Spleen (tissue), 11 donors: ENCODE measurements around the gene DMAC2. TPM values are rescaled to one million over a fixed set of nuclear protein-coding genes. Genes with fewer than 3 reads are reported as not detected.

Experiments used
- DNase-seq: peaks from one replicate; pipeline ENCODE4 v3.0.0-alpha.2; 2020
- H3K27ac ChIP-seq, 8 donors: fragments of 200-600 bp; sonication (generic) in 7 of 8; 1 replicate in 4 of 8; 2 replicates in 4 of 8; pipeline versions ENCODE4 v1.5.0 to v1.8.0; 2016 to 2021; ENCODE audit warnings: inconsistent platforms in 4 of 8, mild to moderate bottlenecking in 4 of 8, moderate library complexity in 1 of 8
- H3K27me3 ChIP-seq, 7 donors: fragments of 200-600 bp; sonication (generic) in 6 of 7; replicated peaks in 1 of 7; 1 replicate in 4 of 7; 2 replicates in 3 of 7; pipeline versions ENCODE4 v1.5.0 to v1.8.0; 2016 to 2021; ENCODE audit warnings: inconsistent platforms in 3 of 7, mild to moderate bottlenecking in 1 of 7
- H3K36me3 ChIP-seq, 6 donors: fragments of 200-600 bp; sonication (generic) in 5 of 6; 1 replicate in 4 of 6; 2 replicates in 2 of 6; pipeline versions ENCODE4 v1.5.0 to v1.8.0; 2016 to 2021; ENCODE audit warnings: inconsistent platforms in 2 of 6
- H3K4me1 ChIP-seq, 6 donors: fragments of 200-600 bp; sonication (generic) in 5 of 6; 1 replicate in 3 of 6; 2 replicates in 3 of 6; pipeline versions ENCODE4 v1.5.0 to v1.8.0; 2016 to 2021; ENCODE audit warnings: inconsistent platforms in 3 of 6
- H3K4me3 ChIP-seq, 8 donors: fragments of 200-600 bp; sonication (generic) in 7 of 8; 1 replicate in 4 of 8; 2 replicates in 4 of 8; pipeline versions ENCODE4 v1.5.0 to v1.8.0; 2016 to 2021; ENCODE audit warnings: inconsistent platforms in 4 of 8, mild to moderate bottlenecking in 4 of 8, moderate library complexity in 2 of 8
- H3K9me3 ChIP-seq, 8 donors: fragments of 200-600 bp; sonication (generic) in 7 of 8; 1 replicate in 4 of 8; 2 replicates in 4 of 8; pipeline versions ENCODE4 v1.5.0 to v1.8.0; 2016 to 2021; ENCODE audit warnings: inconsistent platforms in 4 of 8
- POLR2A ChIP-seq, 3 donors: fragments of 450-650 bp; IDR thresholded peaks; one replicate each; pipeline ENCODE4 v1.5.1; 2017; ENCODE audit warnings: antibody characterized with exemption in 3 of 3, mild to moderate bottlenecking in 1 of 3
- POLR2AphosphoS5 ChIP-seq, 3 donors: sonication (generic); formaldehyde crosslinking; IDR thresholded peaks; one replicate each; pipeline ENCODE4 v1.5.1; 2017; ENCODE audit warnings: antibody characterized with exemption in 3 of 3
- WGBS, 5 donors: extraction: QIAGEN DNeasy Blood & Tissue Kit in 3 of 5; methylation state at CpG; one replicate each; pipeline versions ENCODE4 v1.1.5 to v1.1.7; 2013 to 2018; 5-methylcytosine and 5-hydroxymethylcytosine counted together
- intact Hi-C: fragments of 100-400 bp; cut with DNase I; formaldehyde crosslinking; loops from one replicate; pipeline ENCODE4 v1.15.0; 2023; ENCODE audit warnings: low total_unique reads
- polyA plus RNA-seq, 3 donors: library from polyadenylated mRNA; stranded (reverse); fragments of 200-250 nt; gene quantifications; one replicate each; pipeline ENCODE4 v1.2.1, GENCODE V29; 2013
- total RNA-seq, 7 donors: library from RNA; depleted of rRNA in 3 of 7; stranded (reverse); fragments of >200 nt in 3 of 7; fragmentation: NEBNext Ultra II Directional in 4 of 7; extraction: Animal tissue kit (Norgen Biotek cat#: 25700) in 4 of 7; gene quantifications; one replicate each; pipeline versions ENCODE4 v1.1.0 to v1.2.1, GENCODE V29; 2016 to 2021
- TF ChIP-seq, protein P1 (sequence below), 11 experiments: fragments of 200-600 bp in 7 of 11; fragments of 450-650 bp in 4 of 11; sonication (generic) in 4 of 11; IDR thresholded peaks in 8 of 11; conservative IDR thresholded peaks in 3 of 11; 1 replicate in 7 of 11; 2 replicates in 4 of 11; pipeline versions ENCODE4 v1.4.0 to v1.8.0; 2016 to 2021; ENCODE audit warnings: antibody characterized with exemption in 11 of 11, inconsistent platforms in 4 of 11, mild to moderate bottlenecking in 1 of 11
- donor health status: healthy with polysubstance abuse.
- donor health status: DM: no; HTN: no; CAD: no; lungs with moderate emphysema.
- donor health status: DM: no; HTN: no; CAD: no.
- donor health status: Bipolar disorder and iron deficiency.
- donor health status: healthy.
- donor health status: DM: no; HTN: no; CAD: no.
- donor health status: DM: yes; HTN: yes; CAD: no.

DMAC2 gene
- total and polyA plus RNA-seq, 10 donors, result 19.2 to 36.5 (median 30.1) TPM

DNA sequence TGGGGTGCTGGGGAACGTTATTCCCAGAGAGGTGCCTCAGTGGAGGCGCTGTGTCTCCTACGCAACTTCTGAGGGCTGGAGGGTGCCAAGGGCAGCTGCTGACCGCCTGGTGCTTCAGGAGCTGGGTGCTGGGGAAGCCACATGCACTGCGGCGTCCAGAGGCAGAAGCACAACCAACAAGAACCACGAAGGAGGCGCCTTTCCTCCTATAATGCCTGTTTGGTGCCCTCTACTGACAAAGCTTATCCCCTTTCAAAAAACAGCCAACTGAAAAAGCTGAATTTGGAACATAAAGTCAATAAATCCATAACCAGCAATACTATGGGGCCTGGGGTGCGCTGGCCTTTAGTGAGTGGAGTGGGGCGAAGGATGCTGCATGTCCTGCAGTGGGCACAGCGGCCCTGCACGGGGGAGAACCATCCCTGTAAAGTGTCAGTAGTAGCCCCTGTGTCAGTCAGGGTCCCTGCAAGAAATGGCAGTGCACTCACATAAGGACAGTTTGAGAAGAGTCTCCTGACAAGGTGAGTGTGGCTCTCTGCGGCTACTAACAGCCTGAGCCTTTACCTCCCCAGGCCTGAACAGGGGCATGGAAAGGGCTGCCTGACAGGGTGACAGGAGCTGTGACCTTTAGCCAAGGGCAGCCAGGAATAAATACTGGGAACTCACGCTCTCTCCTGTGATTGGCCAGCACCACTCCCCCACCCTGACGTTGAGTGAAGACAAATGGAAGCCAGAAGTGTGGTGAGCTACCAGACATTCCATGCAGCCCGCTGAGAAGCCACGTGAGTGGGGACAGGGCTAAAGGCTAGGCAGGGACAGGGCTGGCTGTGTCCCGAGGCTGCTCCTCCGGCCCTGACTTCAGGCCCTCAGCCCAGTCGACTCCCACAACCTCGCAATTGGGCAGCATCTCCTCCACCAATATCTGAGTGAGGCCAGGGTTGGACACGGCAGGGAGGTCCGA is 8.0 kb downstream of the DMAC2 start:
- H3K36me3 ChIP-seq, result peaks cover 0 to 69% (median 31%) of the 10 kb centered on the region in 6 donors
- peak overlapping the region in 2 of 8 donors; percentile 24 to 43 for H3K27ac ChIP-seq
- no peaks in the 10 kb centered on the region for H3K27me3 ChIP-seq
- H3K4me3 ChIP-seq, result no peak overlapping the region
- no peak for DNase-seq
- intact Hi-C loops, result no loop called here
- H3K4me1 ChIP-seq, result peaks cover 15 to 46% (median 27%) of the 10 kb centered on the region in 6 donors
- TF ChIP-seq POLR2AphosphoS5 (IDR thresholded peaks at IDR 0.05) (peak; percentile 8 to 56 (median 22)), POLR2A (IDR thresholded peaks at IDR 0.05) (no peak)
- TF ChIP-seq, protein P1, sequence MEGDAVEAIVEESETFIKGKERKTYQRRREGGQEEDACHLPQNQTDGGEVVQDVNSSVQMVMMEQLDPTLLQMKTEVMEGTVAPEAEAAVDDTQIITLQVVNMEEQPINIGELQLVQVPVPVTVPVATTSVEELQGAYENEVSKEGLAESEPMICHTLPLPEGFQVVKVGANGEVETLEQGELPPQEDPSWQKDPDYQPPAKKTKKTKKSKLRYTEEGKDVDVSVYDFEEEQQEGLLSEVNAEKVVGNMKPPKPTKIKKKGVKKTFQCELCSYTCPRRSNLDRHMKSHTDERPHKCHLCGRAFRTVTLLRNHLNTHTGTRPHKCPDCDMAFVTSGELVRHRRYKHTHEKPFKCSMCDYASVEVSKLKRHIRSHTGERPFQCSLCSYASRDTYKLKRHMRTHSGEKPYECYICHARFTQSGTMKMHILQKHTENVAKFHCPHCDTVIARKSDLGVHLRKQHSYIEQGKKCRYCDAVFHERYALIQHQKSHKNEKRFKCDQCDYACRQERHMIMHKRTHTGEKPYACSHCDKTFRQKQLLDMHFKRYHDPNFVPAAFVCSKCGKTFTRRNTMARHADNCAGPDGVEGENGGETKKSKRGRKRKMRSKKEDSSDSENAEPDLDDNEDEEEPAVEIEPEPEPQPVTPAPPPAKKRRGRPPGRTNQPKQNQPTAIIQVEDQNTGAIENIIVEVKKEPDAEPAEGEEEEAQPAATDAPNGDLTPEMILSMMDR (IDR thresholded peaks at IDR 0.05 in 8 of 11, conservative IDR thresholded peaks at IDR 0.05 in 3 of 11), result peak in 4 of 11 experiments; percentile 17 to 41 (median 26)
- no peaks in the 10 kb centered on the region for H3K9me3 ChIP-seq
- WGBS, 5 donors, result 71 to 78% (median 76%) methylated on average over 20 to 23 of the region's 23 CpGs

DNA sequence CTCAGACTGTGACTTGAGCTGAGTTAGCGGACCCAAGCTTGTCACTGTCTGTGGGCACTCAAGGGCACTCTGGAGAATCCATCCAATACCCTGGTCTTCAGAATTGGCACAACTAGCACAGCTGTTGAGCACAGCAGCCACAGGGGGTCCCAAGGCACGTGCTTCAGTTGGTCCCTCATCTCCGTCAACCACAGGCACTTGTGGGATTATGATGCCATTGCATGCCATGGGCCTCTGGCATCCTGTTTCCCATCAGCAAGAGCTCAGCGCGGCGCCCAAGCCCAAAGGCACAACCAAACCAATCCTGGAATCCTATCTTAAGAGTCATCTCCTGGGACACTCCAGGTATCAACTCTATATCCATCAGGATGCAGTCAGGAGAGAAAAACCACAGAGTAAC is 8.8 kb downstream of the DMAC2 start:
- DNase-seq, result no peak
- Histone ChIP-seq H3K4me3 (no peak overlapping the region), H3K9me3 (no peaks in the 10 kb centered on the region), H3K4me1 (peaks cover 15 to 54% (median 31%) of the 10 kb centered on the region in 6 donors), H3K36me3 (peaks cover 0 to 68% (median 32%) of the 10 kb centered on the region in 6 donors), H3K27ac (peak overlapping the region in 2 of 8 donors; percentile 24 to 43), H3K27me3 (no peaks in the 10 kb centered on the region)
- 68 to 97% (median 85%) methylated on average over 6 of the region's 6 CpGs for WGBS, 5 donors
- intact Hi-C loops, result no loop called here
- TF ChIP-seq POLR2A (IDR thresholded peaks at IDR 0.05) (no peak), POLR2AphosphoS5 (IDR thresholded peaks at IDR 0.05) (no peak)
- TF ChIP-seq, protein P1 (IDR thresholded peaks at IDR 0.05 in 8 of 11, conservative IDR thresholded peaks at IDR 0.05 in 3 of 11), result no peak

DNA sequence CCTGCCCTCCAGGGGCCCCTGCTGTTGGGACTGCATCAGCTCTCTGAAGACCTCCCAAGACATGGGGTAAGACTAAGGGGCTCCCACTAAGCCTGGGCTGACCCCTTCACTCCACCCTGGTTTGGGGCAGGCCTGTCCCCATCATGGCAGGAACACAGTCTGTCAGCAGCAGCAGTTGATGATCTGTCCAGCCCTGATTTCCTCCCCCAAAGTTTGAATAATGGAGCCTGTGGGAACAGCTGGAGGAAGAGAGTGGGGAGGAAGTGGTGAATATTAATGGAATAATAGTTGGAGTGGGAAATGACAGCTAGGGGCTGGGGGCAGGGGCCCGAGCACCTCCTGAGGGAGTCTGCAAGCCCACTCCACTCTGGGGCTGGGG is 11.2 kb downstream of the DMAC2 start:
- Histone ChIP-seq H3K27me3 (no peaks in the 10 kb centered on the region), H3K4me3 (peak overlapping the region in 7 of 8 donors; percentile 20 to 67 (median 43)), H3K4me1 (peaks cover 15 to 71% (median 45%) of the 10 kb centered on the region in 6 donors), H3K9me3 (no peaks in the 10 kb centered on the region), H3K36me3 (peaks cover 0 to 69% (median 51%) of the 10 kb centered on the region in 6 donors), H3K27ac (peak overlapping the region; percentile 48 to 93 (median 84))
- no peak for DNase-seq
- TF ChIP-seq, protein P1 (IDR thresholded peaks at IDR 0.05 in 8 of 11, conservative IDR thresholded peaks at IDR 0.05 in 3 of 11), result no peak
- no peak for TF ChIP-seq POLR2AphosphoS5 (IDR thresholded peaks at IDR 0.05)
- no peak for TF ChIP-seq POLR2A (IDR thresholded peaks at IDR 0.05)
- WGBS, 5 donors, result 22 to 53% (median 36%) methylated on average over 1 of the region's 1 CpG
- intact Hi-C loops, result no loop called here
